GM12878 (cell line): Measurements from ENCODE around the gene HCN3.

ENCODE experiments used
- BMI1 ChIP-seq: fragments of 450-650 bp; IDR thresholded peaks from 2 replicates; pipeline ENCODE4 v1.6.1; 2016; ENCODE audit warnings: mild to moderate bottlenecking, moderate library complexity, borderline replicate concordance
- BRCA1 ChIP-seq: IDR thresholded peaks from 2 replicates; pipeline ENCODE4 v1.6.1; 2011; ENCODE audit warnings: low read depth, low read length, improper control_type of control experiment
- ESRRA ChIP-seq: IDR thresholded peaks from 2 replicates; pipeline ENCODE4 v1.6.1; 2012; ENCODE audit warnings: mild to moderate bottlenecking, low read length, improper control_type of control experiment
- GABPA ChIP-seq: IDR thresholded peaks from 2 replicates; pipeline ENCODE4 v1.6.1; 2014; ENCODE audit warnings: antibody characterized with exemption, low read depth, mild to moderate bottlenecking, inconsistent platforms
- KLF5 ChIP-seq: fragments of 450-650 bp; IDR thresholded peaks from 2 replicates; pipeline ENCODE4 v1.6.1; 2014; ENCODE audit warnings: mild to moderate bottlenecking; ENCODE audit not compliant: partially characterized antibody
- MTA3 ChIP-seq: IDR thresholded peaks from 2 replicates; pipeline ENCODE4 v1.6.1; 2012; ENCODE audit warnings: low read length, inconsistent platforms, borderline replicate concordance
- PAX8 ChIP-seq: fragments of 450-650 bp; IDR thresholded peaks from 2 replicates; pipeline ENCODE4 v1.6.1; 2017; ENCODE audit warnings: mild to moderate bottlenecking, moderate library complexity
- POLR2A ChIP-seq: IDR thresholded peaks from 2 replicates; pipeline ENCODE4 v1.6.1; 2011; ENCODE audit warnings: low read depth, mild to moderate bottlenecking, low read length
- POLR2AphosphoS5 ChIP-seq: IDR thresholded peaks from 2 replicates; pipeline ENCODE4 v1.6.1; 2011; ENCODE audit warnings: mild to moderate bottlenecking, low read length, inconsistent platforms
- RAD51 ChIP-seq: fragments of 450-650 bp; IDR thresholded peaks from 2 replicates; pipeline ENCODE4 v1.6.1; 2016; ENCODE audit warnings: moderate library complexity, mild to moderate bottlenecking, inconsistent platforms
- TF ChIP-seq, protein P1 (sequence below): fragments of 450-650 bp; IDR thresholded peaks from 2 replicates; pipeline ENCODE4 v1.6.1; 2017; ENCODE audit warnings: borderline replicate concordance
- TF ChIP-seq, protein P2 (sequence below), 3 experiments: IDR thresholded peaks in 2 of 3; conservative IDR thresholded peaks in 1 of 3; 2 replicates each; pipeline ENCODE4 v1.5.1; 2011; ENCODE audit warnings: low read depth in 3 of 3, low read length in 3 of 3, mild to moderate bottlenecking in 3 of 3, control low read depth in 2 of 3, moderate library complexity in 2 of 3, inconsistent platforms in 1 of 3, mixed read lengths in 1 of 3; ENCODE audit not compliant: control insufficient read depth in 2 of 3, insufficient read depth in 1 of 3; ENCODE audit errors: extremely low read depth in 1 of 3
- TF ChIP-seq, protein P3 (sequence below): fragments of 450-650 bp; IDR thresholded peaks from 2 replicates; pipeline ENCODE4 v1.6.1; 2017; ENCODE audit warnings: mild to moderate bottlenecking
- TF ChIP-seq, protein P4 (sequence below): IDR thresholded peaks from 2 replicates; pipeline ENCODE4 v1.6.1; 2011; ENCODE audit warnings: borderline replicate concordance, low read depth, mild to moderate bottlenecking, moderate library complexity, low read length; ENCODE audit not compliant: insufficient read depth, poor library complexity, severe bottlenecking

DNA sequence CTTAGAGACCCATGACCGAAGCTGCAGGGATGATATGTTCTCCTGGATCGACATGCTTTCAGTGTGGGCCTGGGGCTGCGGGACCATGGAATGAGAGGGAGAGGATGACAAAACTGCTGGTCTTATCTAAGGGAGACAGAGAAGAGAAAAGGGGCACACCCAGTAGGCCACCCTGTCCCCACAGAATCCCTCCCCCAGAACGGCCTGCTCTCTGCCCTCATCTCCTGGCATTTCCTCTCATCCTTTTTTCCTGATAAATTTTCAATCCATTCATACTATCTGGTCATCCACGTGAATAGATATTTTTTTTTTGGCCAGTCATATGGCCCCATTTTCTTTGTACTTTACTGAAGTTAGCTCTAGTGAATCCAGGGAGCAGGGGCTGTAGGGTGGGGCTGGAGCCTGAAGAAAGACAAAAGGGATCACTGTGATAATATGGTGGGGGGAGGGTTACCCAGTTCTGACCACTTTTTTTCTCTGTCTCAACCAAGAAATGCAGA is 24.1 kb downstream of the HCN3 start, which contains the start of gene PKLR:
- TF ChIP-seq BRCA1: no peak
- TF ChIP-seq GABPA: no peak
- no peak for TF ChIP-seq ESRRA
- no peak for TF ChIP-seq PAX8
- TF ChIP-seq, protein P1, sequence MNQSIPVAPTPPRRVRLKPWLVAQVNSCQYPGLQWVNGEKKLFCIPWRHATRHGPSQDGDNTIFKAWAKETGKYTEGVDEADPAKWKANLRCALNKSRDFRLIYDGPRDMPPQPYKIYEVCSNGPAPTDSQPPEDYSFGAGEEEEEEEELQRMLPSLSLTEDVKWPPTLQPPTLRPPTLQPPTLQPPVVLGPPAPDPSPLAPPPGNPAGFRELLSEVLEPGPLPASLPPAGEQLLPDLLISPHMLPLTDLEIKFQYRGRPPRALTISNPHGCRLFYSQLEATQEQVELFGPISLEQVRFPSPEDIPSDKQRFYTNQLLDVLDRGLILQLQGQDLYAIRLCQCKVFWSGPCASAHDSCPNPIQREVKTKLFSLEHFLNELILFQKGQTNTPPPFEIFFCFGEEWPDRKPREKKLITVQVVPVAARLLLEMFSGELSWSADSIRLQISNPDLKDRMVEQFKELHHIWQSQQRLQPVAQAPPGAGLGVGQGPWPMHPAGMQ: no peak
- TF ChIP-seq POLR2AphosphoS5: no peak
- TF ChIP-seq KLF5: no peak
- TF ChIP-seq, protein P2, sequence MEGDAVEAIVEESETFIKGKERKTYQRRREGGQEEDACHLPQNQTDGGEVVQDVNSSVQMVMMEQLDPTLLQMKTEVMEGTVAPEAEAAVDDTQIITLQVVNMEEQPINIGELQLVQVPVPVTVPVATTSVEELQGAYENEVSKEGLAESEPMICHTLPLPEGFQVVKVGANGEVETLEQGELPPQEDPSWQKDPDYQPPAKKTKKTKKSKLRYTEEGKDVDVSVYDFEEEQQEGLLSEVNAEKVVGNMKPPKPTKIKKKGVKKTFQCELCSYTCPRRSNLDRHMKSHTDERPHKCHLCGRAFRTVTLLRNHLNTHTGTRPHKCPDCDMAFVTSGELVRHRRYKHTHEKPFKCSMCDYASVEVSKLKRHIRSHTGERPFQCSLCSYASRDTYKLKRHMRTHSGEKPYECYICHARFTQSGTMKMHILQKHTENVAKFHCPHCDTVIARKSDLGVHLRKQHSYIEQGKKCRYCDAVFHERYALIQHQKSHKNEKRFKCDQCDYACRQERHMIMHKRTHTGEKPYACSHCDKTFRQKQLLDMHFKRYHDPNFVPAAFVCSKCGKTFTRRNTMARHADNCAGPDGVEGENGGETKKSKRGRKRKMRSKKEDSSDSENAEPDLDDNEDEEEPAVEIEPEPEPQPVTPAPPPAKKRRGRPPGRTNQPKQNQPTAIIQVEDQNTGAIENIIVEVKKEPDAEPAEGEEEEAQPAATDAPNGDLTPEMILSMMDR (IDR thresholded peaks at IDR 0.05 in 2 of 3, conservative IDR thresholded peaks at IDR 0.05 in 1 of 3; ENCODE audit: control insufficient read depth in 2 of 3, extremely low read depth in 1 of 3, insufficient read depth in 1 of 3, low read depth in 3 of 3, low read length in 3 of 3): no peak
- no peak for TF ChIP-seq BMI1
- TF ChIP-seq, protein P3, sequence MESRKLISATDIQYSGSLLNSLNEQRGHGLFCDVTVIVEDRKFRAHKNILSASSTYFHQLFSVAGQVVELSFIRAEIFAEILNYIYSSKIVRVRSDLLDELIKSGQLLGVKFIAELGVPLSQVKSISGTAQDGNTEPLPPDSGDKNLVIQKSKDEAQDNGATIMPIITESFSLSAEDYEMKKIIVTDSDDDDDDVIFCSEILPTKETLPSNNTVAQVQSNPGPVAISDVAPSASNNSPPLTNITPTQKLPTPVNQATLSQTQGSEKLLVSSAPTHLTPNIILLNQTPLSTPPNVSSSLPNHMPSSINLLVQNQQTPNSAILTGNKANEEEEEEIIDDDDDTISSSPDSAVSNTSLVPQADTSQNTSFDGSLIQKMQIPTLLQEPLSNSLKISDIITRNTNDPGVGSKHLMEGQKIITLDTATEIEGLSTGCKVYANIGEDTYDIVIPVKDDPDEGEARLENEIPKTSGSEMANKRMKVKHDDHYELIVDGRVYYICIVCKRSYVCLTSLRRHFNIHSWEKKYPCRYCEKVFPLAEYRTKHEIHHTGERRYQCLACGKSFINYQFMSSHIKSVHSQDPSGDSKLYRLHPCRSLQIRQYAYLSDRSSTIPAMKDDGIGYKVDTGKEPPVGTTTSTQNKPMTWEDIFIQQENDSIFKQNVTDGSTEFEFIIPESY: no peak
- no peak for TF ChIP-seq RAD51
- no peak for TF ChIP-seq MTA3
- TF ChIP-seq, protein P4, sequence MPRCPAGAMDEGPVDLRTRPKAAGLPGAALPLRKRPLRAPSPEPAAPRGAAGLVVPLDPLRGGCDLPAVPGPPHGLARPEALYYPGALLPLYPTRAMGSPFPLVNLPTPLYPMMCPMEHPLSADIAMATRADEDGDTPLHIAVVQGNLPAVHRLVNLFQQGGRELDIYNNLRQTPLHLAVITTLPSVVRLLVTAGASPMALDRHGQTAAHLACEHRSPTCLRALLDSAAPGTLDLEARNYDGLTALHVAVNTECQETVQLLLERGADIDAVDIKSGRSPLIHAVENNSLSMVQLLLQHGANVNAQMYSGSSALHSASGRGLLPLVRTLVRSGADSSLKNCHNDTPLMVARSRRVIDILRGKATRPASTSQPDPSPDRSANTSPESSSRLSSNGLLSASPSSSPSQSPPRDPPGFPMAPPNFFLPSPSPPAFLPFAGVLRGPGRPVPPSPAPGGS: no peak
- no peak for TF ChIP-seq POLR2A
